ENCODE measurements around the gene LAMA1.

Gene LAMA1

DNA sequence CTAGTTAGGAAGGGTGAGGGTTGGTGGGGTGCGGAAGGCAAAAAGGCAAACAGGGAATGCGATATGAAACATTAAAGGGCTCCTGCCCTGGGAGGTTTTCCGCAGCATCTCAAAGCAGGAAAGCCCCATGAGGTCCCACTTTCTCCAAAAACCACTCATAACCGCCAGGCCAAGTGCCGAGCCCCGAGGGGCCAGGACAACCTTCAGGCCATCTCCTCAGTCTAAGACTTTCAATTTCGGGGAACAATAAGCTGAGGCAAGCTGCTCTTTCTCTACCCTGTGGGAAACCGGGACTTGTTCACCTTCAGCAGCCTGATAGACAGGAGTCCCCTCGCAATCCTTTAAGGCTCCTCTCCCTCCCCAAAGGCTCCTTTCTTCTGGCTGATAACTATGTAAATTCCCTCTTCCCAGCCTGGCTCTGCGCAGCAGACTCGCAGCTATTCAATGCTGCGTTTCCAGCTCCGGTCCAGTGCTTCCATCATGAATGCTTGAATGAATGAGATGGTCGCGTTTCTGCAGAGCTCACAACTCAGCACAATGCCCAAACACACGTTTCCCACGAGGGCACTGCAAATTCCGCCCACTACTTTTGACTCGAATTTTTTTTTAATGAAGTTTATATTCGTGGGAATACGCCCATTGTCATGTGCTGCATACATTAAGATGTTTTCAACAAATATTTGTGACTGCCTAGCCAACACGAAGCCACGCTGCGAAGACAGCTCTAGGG, 1.4 kb downstream of the LAMA1 start:
- peak overlapping the region; percentile 41 for H3K4me3 ChIP-seq (ENCODE audit: low read depth, low read length)
- TF ChIP-seq, protein P1, sequence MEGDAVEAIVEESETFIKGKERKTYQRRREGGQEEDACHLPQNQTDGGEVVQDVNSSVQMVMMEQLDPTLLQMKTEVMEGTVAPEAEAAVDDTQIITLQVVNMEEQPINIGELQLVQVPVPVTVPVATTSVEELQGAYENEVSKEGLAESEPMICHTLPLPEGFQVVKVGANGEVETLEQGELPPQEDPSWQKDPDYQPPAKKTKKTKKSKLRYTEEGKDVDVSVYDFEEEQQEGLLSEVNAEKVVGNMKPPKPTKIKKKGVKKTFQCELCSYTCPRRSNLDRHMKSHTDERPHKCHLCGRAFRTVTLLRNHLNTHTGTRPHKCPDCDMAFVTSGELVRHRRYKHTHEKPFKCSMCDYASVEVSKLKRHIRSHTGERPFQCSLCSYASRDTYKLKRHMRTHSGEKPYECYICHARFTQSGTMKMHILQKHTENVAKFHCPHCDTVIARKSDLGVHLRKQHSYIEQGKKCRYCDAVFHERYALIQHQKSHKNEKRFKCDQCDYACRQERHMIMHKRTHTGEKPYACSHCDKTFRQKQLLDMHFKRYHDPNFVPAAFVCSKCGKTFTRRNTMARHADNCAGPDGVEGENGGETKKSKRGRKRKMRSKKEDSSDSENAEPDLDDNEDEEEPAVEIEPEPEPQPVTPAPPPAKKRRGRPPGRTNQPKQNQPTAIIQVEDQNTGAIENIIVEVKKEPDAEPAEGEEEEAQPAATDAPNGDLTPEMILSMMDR (IDR thresholded peaks at IDR 0.05), result no peak
- H3K4me1 ChIP-seq, result no peaks in the 10 kb centered on the region
- H3K4me2 ChIP-seq (ENCODE audit: low read length), result peak overlapping the region; percentile 91
- H3K36me3 ChIP-seq (ENCODE audit: control insufficient read depth, insufficient read depth, low read length), result no peaks in the 10 kb centered on the region
- H3K27ac ChIP-seq, result no peak overlapping the region
- no peaks in the 10 kb centered on the region for H3K79me2 ChIP-seq
- peak overlapping the region; percentile 64 for H2AFZ ChIP-seq
- no peaks in the 10 kb centered on the region for H3K9me3 ChIP-seq (ENCODE audit: control insufficient read depth, low read length)
- H3K27me3 ChIP-seq (ENCODE audit: control insufficient read depth, insufficient read depth, low read length), result no peaks in the 10 kb centered on the region
- no peak overlapping the region for H3K9ac ChIP-seq

DNA sequence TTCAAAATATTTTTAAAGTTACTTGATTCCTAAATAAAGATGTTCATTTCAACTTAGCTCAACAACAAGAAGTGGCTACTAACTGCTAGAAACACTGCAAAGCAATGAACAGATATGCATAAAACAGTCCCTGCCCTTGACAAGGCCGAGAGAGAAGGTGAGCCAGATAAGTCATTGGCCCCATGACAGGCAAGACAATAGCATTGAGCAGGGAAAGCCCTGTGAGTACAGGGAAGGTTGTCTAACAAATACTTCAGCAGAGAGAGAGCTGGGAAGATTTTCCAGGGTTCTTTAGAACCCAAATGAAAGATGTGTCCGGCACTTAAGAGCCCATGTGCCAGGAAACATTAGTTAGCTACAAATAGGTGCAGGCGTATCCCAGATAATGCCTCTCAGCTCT, 4.7 kb downstream of the LAMA1 start:
- Histone ChIP-seq H3K36me3 (ENCODE audit: control insufficient read depth, insufficient read depth, low read length) (no peaks in the 10 kb centered on the region), H3K9me3 (ENCODE audit: control insufficient read depth, low read length) (no peaks in the 10 kb centered on the region), H3K27ac (no peak overlapping the region), H2AFZ (no peak overlapping the region), H3K9ac (no peak overlapping the region), H3K27me3 (ENCODE audit: control insufficient read depth, insufficient read depth, low read length) (no peaks in the 10 kb centered on the region), H3K4me2 (ENCODE audit: low read length) (no peak overlapping the region), H3K4me3 (ENCODE audit: low read depth, low read length) (no peak overlapping the region), H3K79me2 (no peaks in the 10 kb centered on the region), H3K4me1 (no peaks in the 10 kb centered on the region)
- TF ChIP-seq, protein P1 (IDR thresholded peaks at IDR 0.05), result no peak

DNA sequence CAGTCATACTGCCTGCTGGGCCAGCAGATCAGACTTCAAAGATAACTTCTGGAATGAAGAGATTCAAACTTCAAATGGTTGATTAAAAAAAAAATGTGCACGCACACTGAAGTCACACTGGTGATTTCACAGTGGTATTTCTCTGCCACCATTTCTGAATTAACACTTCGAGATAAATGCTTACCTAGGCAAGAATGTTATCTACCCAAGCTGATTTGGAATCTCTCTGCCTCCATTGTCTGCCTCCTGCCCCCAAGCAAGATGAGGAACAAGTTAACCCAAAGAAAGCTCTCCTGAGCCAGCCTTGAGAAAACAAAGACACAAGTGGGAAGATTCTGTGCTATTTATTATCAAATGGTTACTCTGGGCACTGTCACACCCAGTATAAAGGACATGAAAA, 6.5 kb downstream of the LAMA1 start:
- Histone ChIP-seq H2AFZ (no peak overlapping the region), H3K9me3 (ENCODE audit: control insufficient read depth, low read length) (no peaks in the 10 kb centered on the region), H3K9ac (no peak overlapping the region), H3K4me3 (ENCODE audit: low read depth, low read length) (no peak overlapping the region), H3K27me3 (ENCODE audit: control insufficient read depth, insufficient read depth, low read length) (no peaks in the 10 kb centered on the region), H3K79me2 (no peaks in the 10 kb centered on the region), H3K4me2 (ENCODE audit: low read length) (no peak overlapping the region), H3K4me1 (no peaks in the 10 kb centered on the region), H3K36me3 (ENCODE audit: control insufficient read depth, insufficient read depth, low read length) (no peaks in the 10 kb centered on the region), H3K27ac (no peak overlapping the region)
- TF ChIP-seq, protein P1 (IDR thresholded peaks at IDR 0.05), result no peak

DNA sequence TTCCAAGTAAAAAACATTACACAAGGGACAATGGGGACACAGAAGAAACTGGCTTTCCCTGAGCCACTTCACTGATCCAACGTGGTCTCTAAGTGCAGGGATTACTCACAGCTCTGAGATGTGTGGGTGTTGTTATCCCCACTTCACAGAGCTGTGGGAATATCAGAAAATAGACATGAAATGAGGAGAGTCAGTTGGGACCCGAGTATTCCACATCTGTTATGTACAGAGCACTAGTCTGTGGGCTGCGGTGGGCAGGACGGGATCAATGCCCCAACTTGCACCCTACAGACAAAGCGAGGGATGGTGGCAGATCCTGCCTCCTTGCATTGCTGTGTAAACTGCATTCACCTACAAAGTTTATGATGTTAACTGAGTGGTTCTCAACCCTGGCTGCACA, 11.7 kb downstream of the LAMA1 start:
- Histone ChIP-seq H2AFZ (no peak overlapping the region), H3K4me2 (ENCODE audit: low read length) (no peak overlapping the region), H3K79me2 (no peaks in the 10 kb centered on the region), H3K9me3 (ENCODE audit: control insufficient read depth, low read length) (no peaks in the 10 kb centered on the region), H3K27me3 (ENCODE audit: control insufficient read depth, insufficient read depth, low read length) (no peaks in the 10 kb centered on the region), H3K4me3 (ENCODE audit: low read depth, low read length) (no peak overlapping the region), H3K4me1 (no peaks in the 10 kb centered on the region), H3K36me3 (ENCODE audit: control insufficient read depth, insufficient read depth, low read length) (no peaks in the 10 kb centered on the region), H3K9ac (no peak overlapping the region), H3K27ac (no peak overlapping the region)
- TF ChIP-seq, protein P1 (IDR thresholded peaks at IDR 0.05), result no peak

DNA sequence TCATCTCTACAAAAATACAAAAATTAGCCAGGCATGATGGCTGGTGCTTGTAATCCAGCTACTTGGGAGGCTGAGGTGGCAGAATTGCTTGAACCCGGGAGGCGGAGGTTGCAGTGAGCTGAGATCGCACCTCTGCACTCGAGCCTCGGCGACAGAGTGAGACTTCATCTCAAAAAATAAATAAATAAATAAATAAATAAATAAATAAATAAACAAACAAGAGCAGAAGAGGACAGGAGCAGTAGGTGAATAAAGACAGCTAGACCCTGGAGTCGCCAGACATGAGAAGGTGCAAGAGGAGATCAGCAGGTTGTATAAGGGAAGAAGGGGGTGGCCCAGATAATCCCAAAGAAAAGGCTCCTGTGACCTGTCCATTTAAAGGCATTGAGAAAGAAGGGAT, 12.3 kb downstream of the LAMA1 start:
- Histone ChIP-seq H3K9ac (no peak overlapping the region), H3K79me2 (no peaks in the 10 kb centered on the region), H2AFZ (no peak overlapping the region), H3K9me3 (ENCODE audit: control insufficient read depth, low read length) (no peaks in the 10 kb centered on the region), H3K27ac (no peak overlapping the region), H3K36me3 (ENCODE audit: control insufficient read depth, insufficient read depth, low read length) (no peaks in the 10 kb centered on the region), H3K27me3 (ENCODE audit: control insufficient read depth, insufficient read depth, low read length) (no peaks in the 10 kb centered on the region), H3K4me3 (ENCODE audit: low read depth, low read length) (no peak overlapping the region), H3K4me2 (ENCODE audit: low read length) (no peak overlapping the region), H3K4me1 (no peaks in the 10 kb centered on the region)
- TF ChIP-seq, protein P1 (IDR thresholded peaks at IDR 0.05), result no peak
